Lung microvascular endothelial cell (primary cell): ENCODE measurements around the gene LANCL1. TPM values are rescaled to one million over a fixed set of nuclear protein-coding genes. Genes with fewer than 3 reads are reported as not detected.

ENCODE experiments used
- DNase-seq, 2 donors: peaks; one replicate each; pipeline versions ENCODE4 v3.0.0 to v3.0.0-alpha.2; 2010; ENCODE audit warnings: low read depth in 2 of 2
- total RNA-seq: library from RNA; depleted of rRNA; stranded (reverse); fragments of >200 nt; gene quantifications from 2 replicates; pipeline ENCODE4 v1.2.1, GENCODE V29; 2014

LANCL1 gene, protein sequence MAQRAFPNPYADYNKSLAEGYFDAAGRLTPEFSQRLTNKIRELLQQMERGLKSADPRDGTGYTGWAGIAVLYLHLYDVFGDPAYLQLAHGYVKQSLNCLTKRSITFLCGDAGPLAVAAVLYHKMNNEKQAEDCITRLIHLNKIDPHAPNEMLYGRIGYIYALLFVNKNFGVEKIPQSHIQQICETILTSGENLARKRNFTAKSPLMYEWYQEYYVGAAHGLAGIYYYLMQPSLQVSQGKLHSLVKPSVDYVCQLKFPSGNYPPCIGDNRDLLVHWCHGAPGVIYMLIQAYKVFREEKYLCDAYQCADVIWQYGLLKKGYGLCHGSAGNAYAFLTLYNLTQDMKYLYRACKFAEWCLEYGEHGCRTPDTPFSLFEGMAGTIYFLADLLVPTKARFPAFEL
- 17.9 and 18.1 TPM in 2 replicates for total RNA-seq

DNA sequence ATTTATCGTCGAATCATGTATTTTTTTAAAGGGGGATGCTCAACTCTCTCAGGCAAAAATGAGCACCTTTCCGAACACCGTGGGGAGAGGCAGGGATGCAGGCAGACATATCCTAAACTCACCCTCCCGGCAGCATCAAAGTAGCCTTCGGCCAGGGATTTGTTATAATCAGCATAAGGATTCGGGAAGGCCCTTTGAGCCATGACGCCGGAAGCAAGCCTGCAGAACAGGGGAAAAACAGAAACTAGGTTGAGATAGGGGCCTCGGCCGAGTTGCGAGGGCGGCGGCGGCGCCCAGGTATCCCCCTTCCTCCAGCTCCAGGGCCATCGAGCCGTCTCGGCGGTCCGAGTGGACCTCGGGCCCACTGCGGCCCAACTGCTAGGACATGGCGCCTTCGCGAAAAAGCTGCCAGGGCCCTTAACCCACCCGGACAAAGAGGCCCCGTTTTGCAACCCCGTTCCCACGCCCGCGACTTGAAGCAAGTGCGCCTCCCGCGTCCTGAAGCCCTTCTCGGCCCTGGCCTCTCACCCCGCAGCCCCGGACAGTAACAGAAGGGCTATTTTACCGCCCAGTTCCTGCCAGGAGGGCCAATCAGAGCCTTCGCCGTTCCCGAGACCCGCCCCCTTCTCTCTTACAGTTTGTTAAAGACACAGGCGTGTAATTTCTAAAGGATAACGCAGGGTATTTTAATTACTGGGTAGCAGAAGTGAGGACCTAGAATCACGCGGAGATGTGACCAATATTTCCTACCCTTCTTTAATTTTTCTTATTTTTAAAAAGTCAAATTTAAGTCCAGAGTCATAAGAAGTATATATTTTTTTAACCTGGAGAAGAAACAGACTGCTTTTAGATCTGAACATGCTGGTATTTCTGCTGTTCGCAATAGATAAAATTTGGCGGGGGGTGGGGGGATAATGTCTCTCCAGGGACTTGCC, at the start of gene LANCL1:
Gene LANCL1, minus strand, starts transcription at position 566 of the 935 bp plus-strand sequence. Its CDS starts 363 bp downstream, at position 203.
- DNase-seq, result peak; percentile 83 to 88

DNA sequence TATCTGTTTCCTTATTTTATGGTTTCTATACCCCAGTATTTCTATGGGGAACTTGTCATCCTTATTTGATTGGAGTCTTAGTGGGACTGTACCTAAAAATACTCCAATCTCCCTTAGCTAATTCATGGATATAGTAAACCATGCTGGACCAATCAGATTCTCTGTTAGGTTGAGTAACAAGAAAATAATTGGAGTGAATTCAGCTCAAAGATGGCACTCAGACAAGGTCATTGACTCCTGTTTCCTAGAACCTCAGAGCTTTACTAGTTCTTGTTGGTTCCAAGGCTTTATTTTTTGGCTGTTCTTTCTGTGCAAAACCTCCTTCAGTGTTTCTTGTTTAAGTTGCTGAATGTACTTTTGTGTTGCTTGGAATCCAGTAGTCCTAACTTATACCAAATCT, 48.0 kb upstream of the LANCL1 start:
- no peak for DNase-seq

DNA sequence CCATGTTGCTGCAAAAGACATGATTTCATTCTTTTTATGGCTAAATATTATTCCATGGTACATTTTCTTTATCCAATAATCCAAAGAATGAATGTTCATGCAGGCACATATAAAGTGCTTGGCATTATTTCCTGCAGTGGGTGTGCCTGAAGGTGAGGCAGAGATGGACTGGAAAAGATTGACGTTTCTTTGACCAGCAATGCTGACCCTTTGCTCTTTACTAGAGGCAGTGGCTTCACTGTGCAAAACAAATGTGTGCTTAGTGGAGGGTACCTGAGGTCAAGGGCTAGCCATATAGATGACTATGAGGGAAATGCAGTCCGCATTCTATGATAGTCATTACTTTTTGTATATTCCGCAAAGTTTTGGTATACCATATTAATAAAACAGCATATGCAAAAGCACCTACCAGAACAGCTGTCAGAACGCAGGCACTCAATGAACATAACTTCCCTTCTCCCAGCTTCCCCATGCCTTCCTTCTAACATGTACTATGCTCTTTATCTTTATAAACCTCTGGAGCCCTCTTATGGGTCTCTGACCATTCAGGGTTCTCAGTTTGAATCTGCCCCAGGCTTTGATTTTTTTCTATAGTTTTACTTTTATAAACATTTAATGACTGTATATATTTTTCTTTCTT, 47.2 kb upstream of the LANCL1 start:
- DNase-seq, result no peak

DNA sequence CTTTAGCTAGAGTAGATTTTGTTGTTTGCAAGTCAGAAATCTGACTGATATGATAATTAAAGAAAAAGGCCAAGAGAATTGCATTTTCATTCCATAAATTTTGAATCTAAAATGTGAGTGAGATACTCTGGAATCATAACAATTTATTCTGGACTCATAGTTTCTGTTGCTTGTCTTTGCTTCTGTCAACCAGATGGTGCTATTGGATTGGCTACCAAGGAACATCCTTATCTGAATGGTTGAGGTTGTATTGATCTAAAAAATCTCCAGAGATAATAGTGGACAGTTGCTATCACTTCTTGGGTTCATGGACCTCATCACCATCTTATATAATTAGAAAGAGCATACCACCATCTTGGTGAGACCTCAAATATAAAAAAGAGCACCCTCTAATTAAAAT, 45.8 kb upstream of the LANCL1 start:
- DNase-seq, result no peak

DNA sequence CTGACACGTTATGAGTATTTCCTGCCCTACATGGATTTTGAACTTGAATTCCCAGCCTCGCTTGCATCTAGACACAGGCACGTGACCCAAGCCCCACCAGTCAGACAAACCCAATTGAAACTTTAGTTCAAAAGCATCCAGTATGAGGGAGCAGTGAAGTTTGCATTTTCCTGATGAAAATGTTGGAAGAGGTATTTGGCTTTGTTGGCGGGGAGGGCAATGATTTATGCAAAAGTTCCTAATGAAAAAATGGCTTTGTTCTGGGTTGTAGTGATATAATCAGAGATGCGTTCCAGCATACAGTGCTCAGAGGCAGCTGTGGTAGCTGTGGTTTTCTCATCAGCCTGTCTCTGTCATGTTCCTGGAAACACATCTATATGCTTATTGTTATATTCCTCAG, 43.0 kb upstream of the LANCL1 start:
- no peak for DNase-seq

DNA sequence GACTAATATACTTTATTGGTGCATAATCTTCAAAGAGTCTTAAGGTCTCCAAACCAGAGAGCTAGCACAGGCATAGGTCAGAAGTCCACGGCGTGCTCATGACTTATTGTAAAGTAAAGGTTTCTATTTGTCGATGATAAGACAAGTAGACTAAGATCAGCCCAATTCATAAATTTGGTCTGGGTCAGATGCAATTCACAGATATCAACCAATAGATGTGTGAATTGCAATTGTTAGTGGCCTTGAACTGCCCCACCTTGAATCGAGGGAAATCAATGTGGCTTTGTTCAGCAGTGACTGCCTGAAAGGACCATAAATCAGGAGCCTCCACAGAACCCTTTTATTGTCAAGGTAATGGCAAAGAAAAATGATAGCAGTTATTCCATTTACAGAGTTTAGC, 40.7 kb upstream of the LANCL1 start:
- DNase-seq, result no peak

DNA sequence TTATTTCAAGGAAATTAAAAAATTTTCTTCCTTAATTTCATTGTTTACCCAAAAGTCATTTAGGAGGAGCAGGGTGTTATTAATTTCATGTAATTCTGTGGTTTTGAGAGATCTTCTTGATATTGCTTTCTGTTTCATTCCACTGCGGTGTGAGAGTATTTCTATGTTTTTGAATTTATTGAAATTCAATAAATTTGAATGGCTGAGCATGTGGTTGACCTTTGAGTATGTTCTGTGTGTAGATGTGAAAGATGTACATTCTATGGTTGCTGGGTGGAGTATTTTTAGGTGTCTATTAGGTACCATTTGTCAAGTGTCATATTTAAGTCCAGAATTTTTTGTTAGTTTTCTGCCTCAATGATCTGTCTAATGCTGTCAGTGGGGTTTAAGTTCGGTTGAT, 39.4 kb upstream of the LANCL1 start:
- no peak for DNase-seq

DNA sequence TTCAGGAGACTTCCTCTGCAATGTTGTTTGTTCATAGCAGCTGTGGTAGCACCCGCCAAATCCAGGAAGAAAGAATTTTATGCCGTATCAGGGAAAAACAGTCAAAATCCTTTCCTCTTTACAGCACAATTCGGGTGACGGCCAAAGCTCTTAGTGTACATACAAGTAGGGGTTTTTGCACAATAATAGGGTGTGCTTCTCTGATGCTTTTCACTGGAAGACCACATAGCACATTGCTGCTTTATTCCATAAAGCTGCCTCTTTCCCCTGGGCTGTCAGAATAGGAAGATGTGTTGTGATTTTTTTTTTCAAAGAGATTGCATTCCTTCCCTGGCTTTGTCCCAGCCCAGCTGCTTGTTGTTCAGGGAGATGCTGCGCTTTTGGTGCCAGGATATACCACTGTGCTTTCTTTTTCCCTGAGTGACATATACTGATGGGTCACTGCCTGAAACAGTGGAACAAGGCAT, 27.2 kb upstream of the LANCL1 start:
- peak in 1 of 2 donors; percentile 4 for DNase-seq

DNA sequence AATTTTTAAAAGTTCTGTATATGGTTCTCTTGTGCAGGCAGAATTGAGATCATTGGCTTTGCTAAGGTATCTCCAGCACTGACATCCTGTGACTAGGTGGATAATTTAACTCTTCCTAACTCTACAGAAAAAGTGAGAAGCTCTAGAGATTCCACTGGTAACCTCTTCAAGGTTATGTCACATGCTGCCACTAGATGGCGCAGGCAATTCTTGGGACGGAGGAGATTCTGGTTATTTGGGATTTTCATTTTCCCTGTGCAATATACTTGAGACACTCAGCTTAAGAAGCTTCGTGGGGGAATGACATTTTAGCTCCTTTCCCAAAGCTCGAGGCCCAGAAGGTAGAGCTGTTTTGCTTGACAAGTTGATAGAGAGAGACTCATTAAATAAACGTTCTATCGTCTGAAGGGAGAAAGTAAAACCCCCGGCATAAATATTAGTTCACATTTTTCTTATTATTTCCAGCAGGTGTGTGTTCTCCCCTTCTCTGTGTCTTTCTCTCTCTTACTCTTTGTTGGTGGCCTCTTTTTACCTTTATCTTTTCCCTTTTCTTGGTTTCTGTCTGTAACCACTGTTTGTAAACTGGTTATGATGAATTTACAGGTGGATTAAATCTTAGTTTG, 26.6 kb upstream of the LANCL1 start:
- peak; percentile 33 to 50 for DNase-seq

DNA sequence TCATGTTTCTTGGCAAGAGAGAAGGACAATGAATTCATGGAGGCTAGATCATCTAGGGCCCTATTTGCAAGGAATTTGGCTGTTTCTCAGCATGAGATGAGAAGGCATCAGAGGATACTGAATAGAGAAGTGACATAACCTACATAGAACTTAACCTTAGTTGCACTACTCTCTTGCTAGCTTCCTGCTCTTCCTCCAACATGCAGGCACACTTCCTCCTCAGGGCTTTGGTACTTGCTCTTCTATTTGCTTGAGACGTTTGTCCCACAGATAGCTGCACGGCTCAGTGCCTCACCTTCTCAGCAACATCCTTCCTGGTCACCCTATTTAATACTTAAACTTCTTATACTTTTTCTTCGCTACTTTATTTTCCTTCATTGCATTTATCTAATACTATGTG, 20.0 kb upstream of the LANCL1 start:
- DNase-seq, result no peak

DNA sequence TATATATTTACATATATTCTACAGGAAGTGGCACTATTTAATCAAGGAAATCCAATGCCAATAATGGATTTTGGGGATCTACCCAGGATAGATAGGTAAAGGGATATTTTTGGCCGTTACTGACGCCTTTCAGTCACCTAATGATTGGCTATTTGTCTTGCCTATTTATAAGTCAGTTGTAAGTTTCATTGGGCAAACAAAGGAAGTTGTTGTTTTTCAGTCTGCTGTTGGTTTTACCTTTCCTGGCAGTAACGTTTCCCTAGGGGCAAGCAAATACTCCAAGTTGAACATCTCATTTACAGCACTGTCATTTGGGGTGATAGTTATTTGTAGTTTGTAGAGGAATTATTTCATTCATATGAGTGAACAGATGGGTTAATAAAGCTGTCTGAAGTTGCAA, 17.0 kb upstream of the LANCL1 start:
- no peak for DNase-seq

DNA sequence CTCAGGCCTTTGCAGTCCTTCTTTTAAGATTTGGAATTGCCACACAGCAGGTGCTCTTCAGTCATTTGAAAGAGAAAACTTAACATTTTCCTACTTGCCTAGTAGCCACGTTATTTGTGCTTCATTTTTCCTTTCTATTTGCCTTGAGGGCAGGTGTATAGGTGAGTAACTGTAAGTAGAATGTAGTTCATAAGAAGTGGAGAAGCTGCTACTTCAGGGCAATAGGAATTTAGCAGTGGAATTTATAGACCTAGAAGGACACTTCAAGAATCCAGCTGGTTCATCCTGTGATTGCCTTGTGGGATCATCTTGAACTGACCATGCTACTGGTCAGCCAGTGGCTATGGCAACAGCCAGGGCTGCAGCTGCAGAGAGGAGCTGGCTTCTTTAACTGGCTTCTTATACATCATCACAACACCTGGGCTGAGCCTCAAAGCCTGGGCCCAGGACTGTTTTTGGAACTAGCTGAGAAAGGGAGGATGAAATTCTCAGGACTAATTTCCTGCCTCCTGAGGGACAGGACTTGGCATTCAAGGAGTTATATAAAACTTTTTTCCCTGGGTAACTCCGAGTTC, 5.1 kb upstream of the LANCL1 start:
- DNase-seq, result no peak

DNA sequence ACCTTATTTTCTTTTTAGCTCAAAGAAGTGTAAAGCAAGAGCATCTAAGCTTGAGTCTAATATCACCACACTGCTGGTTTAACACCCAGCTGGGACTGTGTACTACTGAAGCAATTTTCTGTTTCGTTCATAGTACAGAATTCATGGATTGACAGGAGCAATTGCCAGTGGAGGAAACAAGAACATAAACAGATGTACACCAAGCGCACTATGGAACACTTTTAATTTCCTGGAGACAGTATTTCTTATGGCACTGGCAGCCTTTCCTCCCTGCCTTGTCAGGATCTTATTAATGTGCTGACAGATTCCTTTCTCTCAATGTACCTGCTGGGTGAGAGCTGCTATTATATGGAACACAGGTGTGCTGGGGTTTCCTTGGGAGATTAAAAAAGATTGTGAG, 4.2 kb upstream of the LANCL1 start:
- DNase-seq, result no peak

DNA sequence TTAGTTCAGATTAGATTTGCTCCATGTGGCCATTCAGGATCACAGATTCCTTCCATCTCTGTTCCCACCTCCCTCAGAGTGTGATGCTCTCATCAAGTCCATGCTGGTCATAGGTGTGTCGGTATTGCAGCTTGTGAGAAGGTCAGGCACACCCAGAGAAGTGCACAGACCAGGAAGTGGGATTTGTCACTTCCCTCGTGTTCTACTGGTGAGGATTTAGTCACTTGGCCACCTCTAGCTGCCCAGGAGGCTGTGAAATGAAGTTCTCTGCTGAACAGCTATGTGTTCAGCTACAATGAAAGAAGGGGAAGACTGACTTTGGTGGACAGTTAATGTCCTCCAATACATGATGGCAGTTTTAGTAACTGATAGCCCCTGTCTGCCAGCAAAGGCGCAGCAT, 3.5 kb upstream of the LANCL1 start:
- DNase-seq, result peak in 1 of 2 donors; percentile 14

DNA sequence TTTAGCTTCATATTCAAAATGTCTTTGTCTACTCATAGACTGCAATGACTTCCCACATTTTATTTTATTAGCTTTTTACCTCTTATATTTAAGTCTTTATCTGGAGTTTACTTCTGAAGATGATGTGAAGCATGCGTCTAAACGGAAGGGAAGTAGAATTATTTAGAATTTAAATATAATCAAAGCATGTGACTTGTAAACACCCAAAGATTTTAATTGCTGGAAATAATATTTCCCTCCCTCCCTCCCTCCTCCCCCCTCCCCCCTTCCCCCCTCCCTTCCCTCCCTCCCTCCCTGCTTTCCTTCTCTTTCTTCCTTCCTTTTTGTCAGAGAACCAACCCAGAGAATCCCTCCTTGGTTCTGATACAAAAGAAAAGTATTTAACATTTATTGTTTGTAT, 2.1 kb upstream of the LANCL1 start:
- no peak for DNase-seq

DNA sequence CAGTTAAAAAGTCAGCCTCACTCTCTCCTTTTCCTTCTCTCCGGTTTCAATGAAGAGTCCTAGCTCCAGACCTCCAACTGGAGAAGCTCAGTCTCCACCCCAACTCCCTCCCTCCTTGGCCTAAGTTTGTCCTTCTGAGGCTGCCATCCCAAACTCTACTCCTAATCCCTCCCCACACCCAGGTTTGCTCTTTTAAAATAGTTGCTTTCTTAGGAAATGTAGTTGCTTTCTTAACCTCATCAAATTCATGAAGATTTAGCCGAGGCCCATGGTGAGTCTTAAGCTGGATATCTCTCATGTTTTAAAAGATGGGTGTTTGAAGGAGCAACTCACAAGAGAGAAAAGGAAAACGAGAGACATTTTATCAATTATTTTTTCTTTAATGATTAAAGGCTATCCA, 937 bp upstream of the LANCL1 start:
- DNase-seq, result peak in 1 of 2 donors; percentile 12

DNA sequence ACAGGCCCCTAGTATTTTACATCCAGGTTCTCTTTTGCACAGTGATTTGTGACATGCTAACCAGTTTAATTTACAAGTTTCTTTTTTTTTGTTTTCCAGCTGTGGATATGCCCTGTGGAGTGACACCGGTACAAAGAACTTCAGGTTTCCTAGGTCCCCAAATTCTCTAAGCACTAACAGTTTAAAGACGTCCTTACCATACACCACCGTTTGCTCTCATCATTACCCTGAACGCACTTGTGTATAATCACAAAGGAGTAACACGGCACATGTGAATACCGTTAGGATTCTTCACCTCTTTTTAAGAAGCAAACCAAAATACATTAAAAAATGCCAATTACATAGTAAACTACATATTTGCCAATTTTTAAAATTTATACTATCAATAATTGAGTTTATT, 853 bp downstream of the LANCL1 start:
- DNase-seq, result peak in 1 of 2 donors; percentile 1

DNA sequence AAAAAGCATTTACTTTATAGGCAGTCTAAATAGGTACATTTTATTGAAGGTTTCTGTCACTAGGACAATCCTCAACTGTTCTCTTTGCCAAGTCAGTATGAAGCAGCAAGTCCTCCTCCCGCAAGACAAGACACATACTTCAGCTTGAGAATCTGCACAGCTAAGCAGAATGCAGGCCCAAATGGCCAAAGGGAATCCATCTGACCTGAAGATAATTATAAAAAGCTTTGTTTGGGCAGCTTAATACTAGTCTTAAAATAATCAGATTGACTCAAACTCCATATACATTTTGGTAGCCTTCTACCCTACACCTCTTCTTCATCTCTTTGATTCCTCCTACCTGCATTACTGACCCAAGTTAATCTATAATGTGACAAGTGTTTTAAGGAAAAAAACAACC, 1.8 kb downstream of the LANCL1 start:
- DNase-seq, result no peak

DNA sequence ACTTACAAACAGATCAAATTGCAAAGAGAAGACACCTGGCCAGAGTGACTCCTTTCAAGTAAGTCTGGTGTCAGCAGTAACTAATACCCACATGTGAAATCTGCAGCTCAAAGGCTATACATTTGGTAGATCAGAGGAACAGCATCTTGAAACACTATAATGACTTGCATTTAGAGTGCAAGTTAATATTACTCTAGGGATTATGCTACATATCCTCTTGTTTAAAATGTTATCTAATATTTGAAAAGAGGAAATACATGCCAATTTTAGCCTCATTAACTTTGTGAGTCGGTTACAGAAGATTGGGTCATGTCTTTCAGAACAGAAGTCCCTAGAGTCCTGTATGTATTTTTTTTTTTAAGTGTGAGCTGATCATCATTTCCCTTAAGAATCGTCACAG, 15.2 kb downstream of the LANCL1 start:
- DNase-seq, result no peak

DNA sequence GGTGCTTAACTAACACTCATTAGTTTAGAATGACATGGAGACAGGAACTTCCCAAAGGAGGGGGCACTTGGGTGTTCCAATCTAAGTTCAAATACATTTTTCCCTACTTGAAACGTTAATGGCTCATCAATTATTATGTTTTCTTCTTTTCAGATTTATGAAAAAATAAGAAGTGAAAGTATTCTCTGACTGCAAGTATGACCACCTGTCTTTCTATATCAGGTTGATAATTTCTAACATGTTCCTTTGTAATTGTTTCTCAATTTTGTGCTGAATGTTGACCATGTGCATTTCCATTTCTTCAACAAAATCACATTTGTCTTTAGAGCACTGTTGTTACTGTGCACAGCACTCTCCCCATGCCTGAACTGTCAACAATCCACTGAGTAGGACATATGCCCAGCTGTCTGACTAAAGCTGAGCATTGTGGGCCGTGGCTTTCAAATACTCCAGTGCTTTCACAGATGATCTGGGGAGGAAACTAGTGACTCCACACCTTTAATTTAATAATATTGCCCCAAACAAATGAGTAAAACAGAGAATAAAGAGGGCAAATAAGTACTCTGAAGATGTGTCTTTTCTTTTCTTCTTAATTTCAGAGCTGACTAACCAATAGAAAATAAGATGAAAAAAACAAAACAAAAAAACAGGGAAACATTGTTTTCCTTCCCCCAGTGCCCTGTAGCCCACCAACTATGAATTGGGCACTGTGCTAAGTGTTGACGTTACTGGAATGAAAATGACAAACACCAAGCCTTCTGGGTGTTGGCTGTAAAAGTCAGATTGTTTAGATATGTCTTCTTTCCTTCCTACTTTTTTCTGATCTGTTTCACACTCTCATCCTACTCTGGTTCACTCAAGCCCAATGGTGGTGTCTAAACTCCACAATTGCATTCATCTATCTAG, 16.0 kb downstream of the LANCL1 start:
- DNase-seq, result no peak
